ENCODE results near the gene GSTM4.

GRCh38 chr1:109628540-109629321 lies 27.2 kb upstream of the GSTM4 start:
- TF ChIP-seq EZH2 (IDR thresholded peaks at IDR 0.05; ENCODE audit: insufficient read depth, low read length) (no peak), CTCF (IDR thresholded peaks at IDR 0.05; ENCODE audit: insufficient read depth, low read depth, low read length) (no peak)

All from astrocyte (in vitro differentiated cells and primary cell).